Natural killer cell (primary cell): ENCODE measurements around the gene MAP2. TPM values are rescaled to one million over a fixed set of nuclear protein-coding genes. Genes with fewer than 3 reads are reported as not detected.
A peak's percentile ranks its signal among the peaks of the same experiment; 100 is the strongest.

ENCODE experiments used
- ATAC-seq, 3 donors: fragments of 150-1000 bp in 2 of 3; fragments of 200-7000 bp in 1 of 3; cut with Tn5 transposase; 1 replicate in 1 of 3; 2 replicates in 2 of 3; pipeline ENCODE4 v1.10.0; 2021; ENCODE audit warnings: mild to moderate bottlenecking in 2 of 3, moderate library complexity in 2 of 3
- DNase-seq, 2 donors: peaks; one replicate each; pipeline versions ENCODE4 v3.0.0 to v3.0.0-alpha.2; 2013 to 2021; ENCODE audit warnings: mixed read lengths in 1 of 2
- H3K27ac ChIP-seq: one replicate; pipeline ENCODE4 v1.5.1; 2013; ENCODE audit warnings: mild to moderate bottlenecking, low read length
- H3K27me3 ChIP-seq: one replicate; pipeline ENCODE4 v1.6.1; 2013; ENCODE audit warnings: low read length; ENCODE audit not compliant: control insufficient read depth, insufficient read depth
- H3K36me3 ChIP-seq: one replicate; pipeline ENCODE4 v1.6.1; 2013; ENCODE audit warnings: low read length; ENCODE audit not compliant: control insufficient read depth, insufficient read depth
- H3K4me1 ChIP-seq: one replicate; pipeline ENCODE4 v1.6.1; 2013; ENCODE audit warnings: low read length; ENCODE audit not compliant: control insufficient read depth, insufficient read depth
- H3K4me3 ChIP-seq: one replicate; pipeline ENCODE4 v1.5.1; 2013; ENCODE audit warnings: low read length
- H3K9me3 ChIP-seq: one replicate; pipeline ENCODE4 v1.6.1; 2013; ENCODE audit warnings: low read length; ENCODE audit not compliant: control insufficient read depth, insufficient read depth
- H3K27ac Mint-ChIP-seq, 2 donors: one replicate each; pipeline ENCODE4 v1.8.0; 2022; ENCODE audit warnings: mild to moderate bottlenecking in 2 of 2, mixed read lengths in 2 of 2, moderate library complexity in 1 of 2
- H3K27me3 Mint-ChIP-seq, 2 donors: one replicate each; pipeline ENCODE4 v1.8.0; 2022; ENCODE audit warnings: low read depth in 2 of 2, mixed read lengths in 2 of 2
- H3K36me3 Mint-ChIP-seq: one replicate; pipeline ENCODE4 v1.8.0; 2022; ENCODE audit warnings: mixed read lengths
- H3K4me1 Mint-ChIP-seq, 2 donors: one replicate each; pipeline ENCODE4 v1.8.0; 2022; ENCODE audit warnings: mixed read lengths in 2 of 2
- H3K4me3 Mint-ChIP-seq: one replicate; pipeline ENCODE4 v1.8.0; 2022; ENCODE audit warnings: mild to moderate bottlenecking, moderate library complexity, mixed read lengths
- H3K9me3 Mint-ChIP-seq, 2 donors: one replicate each; pipeline ENCODE4 v1.8.0; 2022; ENCODE audit warnings: mixed read lengths in 2 of 2
- CTCF ChIP-seq: fragments of 200-600 bp; IDR thresholded peaks from one replicate; pipeline ENCODE4 v1.8.0; 2022; ENCODE audit warnings: antibody characterized with exemption
- WGBS: methylation state at CpG from one replicate; pipeline ENCODE4 v1.1.7; 2013; ENCODE audit warnings: missing lambda C conversion rate; ENCODE audit not compliant: insufficient coverage; 5-methylcytosine and 5-hydroxymethylcytosine counted together
- intact Hi-C: fragments of 100-400 bp; cut with micrococcal nuclease; formaldehyde crosslinking; loops from one replicate; pipeline ENCODE4 v1.14.2; 2022
- total RNA-seq, 4 donors: library from RNA; stranded (reverse); fragments of 120-200 nt in 1 of 4; gene quantifications; one replicate each; pipeline versions ENCODE4 v1.2.3 to v1.2.4, GENCODE V29; 2013 to 2022

MAP2 gene
- not detected for total RNA-seq
- 1.9 TPM for total RNA-seq (2013)

- H3K27me3 Mint-ChIP-seq: peaks cover 11 to 15% of the 10 kb centered on the region in 2 donors
Measured at GRCh38 chr2:209423562-209424198, at the start of gene MAP2. Gene MAP2, plus strand, starts transcription at chr2:209424047. Its CDS starts 229,124 bp downstream, at chr2:209653171.

GRCh38 chr2:209376686-209377085 is 47.2 kb upstream of the MAP2 start:
- DNase-seq (no peak), ATAC-seq (no peak)
- Histone ChIP-seq H3K36me3 (no peaks in the 10 kb centered on the region), H3K4me1 (no peaks in the 10 kb centered on the region), H3K9me3 (peaks cover 7% of the 10 kb centered on the region), H3K27ac (no peak overlapping the region), H3K4me3 (no peak overlapping the region), H3K27me3 (no peaks in the 10 kb centered on the region)
- WGBS: 80% methylated on average over 1 of the region's 1 CpG
- H3K4me1 Mint-ChIP-seq: no peaks in the 10 kb centered on the region
- peaks cover 5 to 21% of the 10 kb centered on the region in 2 donors for H3K9me3 Mint-ChIP-seq
- intact Hi-C loops: no loop called here
- no peak overlapping the region for H3K27ac Mint-ChIP-seq
- no peaks in the 10 kb centered on the region for H3K27me3 Mint-ChIP-seq
- H3K36me3 Mint-ChIP-seq: no peaks in the 10 kb centered on the region
- TF ChIP-seq CTCF: no peak
- H3K4me3 Mint-ChIP-seq: no peak overlapping the region

More at GRCh38 chr2:209423562-209424198, at the start of gene MAP2:
- TF ChIP-seq CTCF: peak; percentile 17
- Histone ChIP-seq H3K4me1 (peaks cover 14% of the 10 kb centered on the region), H3K27ac (no peak within 1 kb of the TSS), H3K4me3 (peak within 1 kb of the TSS; percentile 39), H3K27me3 (peaks cover 8% of the 10 kb centered on the region), H3K36me3 (no peaks in the 10 kb centered on the region), H3K9me3 (no peaks in the 10 kb centered on the region)
- peaks cover 5 to 14% of the 10 kb centered on the region in 2 donors for H3K4me1 Mint-ChIP-seq
- peak within 1 kb of the TSS; percentile 74 for H3K4me3 Mint-ChIP-seq
- ATAC-seq (peak; percentile 83 to 93 (median 90)), DNase-seq (peak; percentile 28 to 65)
- intact Hi-C loops: no loop called here
- H3K27ac Mint-ChIP-seq: peak within 1 kb of the TSS in 1 of 2 donors; percentile 33
- H3K36me3 Mint-ChIP-seq: no peaks in the 10 kb centered on the region
- 2% methylated on average over 57 of the region's 57 CpGs for WGBS
- H3K9me3 Mint-ChIP-seq: peaks cover 0 to 3% of the 10 kb centered on the region in 2 donors

GRCh38 chr2:209380293-209380692 is 43.6 kb upstream of the MAP2 start:
- WGBS: no CpG with 5 or more reads among the region's 1 CpG
- ATAC-seq (no peak), DNase-seq (no peak)
- intact Hi-C loops: no loop called here
- H3K4me1 ChIP-seq: no peaks in the 10 kb centered on the region
- H3K27ac ChIP-seq: no peak overlapping the region
- H3K27ac Mint-ChIP-seq: no peak overlapping the region
- H3K36me3 Mint-ChIP-seq: no peaks in the 10 kb centered on the region
- H3K4me3 Mint-ChIP-seq: no peak overlapping the region
- H3K36me3 ChIP-seq: no peaks in the 10 kb centered on the region
- peaks cover 7% of the 10 kb centered on the region for H3K9me3 ChIP-seq
- H3K4me3 ChIP-seq: no peak overlapping the region
- peaks cover 4 to 12% of the 10 kb centered on the region in 2 donors for H3K9me3 Mint-ChIP-seq
- H3K27me3 ChIP-seq: no peaks in the 10 kb centered on the region
- TF ChIP-seq CTCF: no peak
- no peaks in the 10 kb centered on the region for H3K4me1 Mint-ChIP-seq
- H3K27me3 Mint-ChIP-seq: no peaks in the 10 kb centered on the region

GRCh38 chr2:209381091-209381490 is 42.8 kb upstream of the MAP2 start:
- Mint-ChIP-seq H3K4me1 (no peaks in the 10 kb centered on the region), H3K36me3 (no peaks in the 10 kb centered on the region), H3K27ac (no peak overlapping the region), H3K4me3 (no peak overlapping the region), H3K27me3 (no peaks in the 10 kb centered on the region), H3K9me3 (peaks cover 4 to 6% of the 10 kb centered on the region in 2 donors)
- intact Hi-C loops: no loop called here
- Histone ChIP-seq H3K27me3 (no peaks in the 10 kb centered on the region), H3K36me3 (no peaks in the 10 kb centered on the region), H3K27ac (no peak overlapping the region), H3K9me3 (peaks cover 7% of the 10 kb centered on the region), H3K4me1 (no peaks in the 10 kb centered on the region), H3K4me3 (no peak overlapping the region)
- TF ChIP-seq CTCF: no peak
- no peak for DNase-seq
- whole genome bisulfite sequencing: 7% methylated on average over 2 of the region's 3 CpGs
- ATAC-seq: no peak
